Measurements from ENCODE around the gene DMRTC2. TPM values are rescaled to one million over a fixed set of nuclear protein-coding genes. Genes with fewer than 3 reads are reported as not detected.

The DMRTC2 gene
- total and polyA plus RNA-seq, 9 of the 15 experiments (the other 6 are each of a cell fraction or from before 2014, with no cell fraction given): 0.03 TPM; not detected in 8

DNA sequence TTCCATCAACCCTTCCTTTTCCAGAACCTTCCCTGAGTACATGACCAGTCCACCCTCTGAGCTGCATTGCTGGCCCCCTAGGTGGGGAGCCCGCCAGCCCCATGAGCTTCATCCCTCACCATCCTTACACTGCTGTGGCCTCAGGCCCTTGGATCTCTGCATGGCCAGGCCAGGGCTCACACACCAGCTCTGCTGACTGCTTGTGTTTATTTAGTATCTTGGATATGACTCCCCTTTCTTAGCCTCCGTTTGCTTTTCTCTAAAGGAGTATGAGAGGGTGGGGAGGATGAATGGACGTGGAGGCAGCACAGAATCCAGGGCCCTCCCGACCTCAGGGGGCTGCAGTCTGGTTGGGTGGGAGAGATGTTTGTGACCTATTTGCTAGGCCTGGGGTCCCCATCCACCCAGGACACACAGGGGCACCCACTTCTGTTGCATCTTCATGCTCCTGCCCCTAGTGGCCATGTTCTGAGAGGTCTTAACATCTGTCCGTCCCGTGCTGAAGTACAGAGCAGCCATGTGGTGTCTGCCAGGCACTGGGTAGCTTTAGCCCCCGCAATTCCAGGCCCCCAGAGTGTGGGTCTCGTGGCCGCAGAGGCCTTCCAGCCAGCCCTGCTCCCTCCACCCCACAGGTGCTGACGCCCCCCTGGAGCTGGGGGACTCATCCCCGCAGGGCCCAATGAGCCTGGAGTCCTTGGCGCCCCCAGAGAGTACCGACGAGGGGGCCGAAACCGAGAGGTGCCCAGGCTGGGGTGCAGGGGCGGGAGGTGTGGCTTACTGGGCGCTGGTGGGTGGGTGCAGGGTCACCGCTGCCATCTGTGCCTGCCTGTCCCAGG lies 51.1 kb downstream of the DMRTC2 start:
- H3K27me3 ChIP-seq (ENCODE audit: control insufficient read depth in 2 of 2, insufficient read depth in 2 of 2, low read length in 2 of 2): no peaks in the 10 kb centered on the region
- WGBS (ENCODE audit: insufficient coverage, low coverage, missing lambda C conversion rate): 85% methylated on average over 16 of the region's 19 CpGs
- TF ChIP-seq, protein P1, sequence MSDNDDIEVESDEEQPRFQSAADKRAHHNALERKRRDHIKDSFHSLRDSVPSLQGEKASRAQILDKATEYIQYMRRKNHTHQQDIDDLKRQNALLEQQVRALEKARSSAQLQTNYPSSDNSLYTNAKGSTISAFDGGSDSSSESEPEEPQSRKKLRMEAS (CRISPR knock-in tag; IDR thresholded peaks at IDR 0.05): peak; percentile 13; the same call in 1 of the 2 replicates
- TF ChIP-seq MAZ (CRISPR knock-in tag; conservative IDR thresholded peaks at IDR 0.05 in 1 of 2, IDR thresholded peaks at IDR 0.05 in 1 of 2): no peak
- no peak for TF ChIP-seq YBX1 (IDR thresholded peaks at IDR 0.05)
- peak; percentile 56 for TF ChIP-seq POLR2G (IDR thresholded peaks at IDR 0.05; ENCODE audit: low read depth, low read length)
- TF ChIP-seq, protein P2, sequence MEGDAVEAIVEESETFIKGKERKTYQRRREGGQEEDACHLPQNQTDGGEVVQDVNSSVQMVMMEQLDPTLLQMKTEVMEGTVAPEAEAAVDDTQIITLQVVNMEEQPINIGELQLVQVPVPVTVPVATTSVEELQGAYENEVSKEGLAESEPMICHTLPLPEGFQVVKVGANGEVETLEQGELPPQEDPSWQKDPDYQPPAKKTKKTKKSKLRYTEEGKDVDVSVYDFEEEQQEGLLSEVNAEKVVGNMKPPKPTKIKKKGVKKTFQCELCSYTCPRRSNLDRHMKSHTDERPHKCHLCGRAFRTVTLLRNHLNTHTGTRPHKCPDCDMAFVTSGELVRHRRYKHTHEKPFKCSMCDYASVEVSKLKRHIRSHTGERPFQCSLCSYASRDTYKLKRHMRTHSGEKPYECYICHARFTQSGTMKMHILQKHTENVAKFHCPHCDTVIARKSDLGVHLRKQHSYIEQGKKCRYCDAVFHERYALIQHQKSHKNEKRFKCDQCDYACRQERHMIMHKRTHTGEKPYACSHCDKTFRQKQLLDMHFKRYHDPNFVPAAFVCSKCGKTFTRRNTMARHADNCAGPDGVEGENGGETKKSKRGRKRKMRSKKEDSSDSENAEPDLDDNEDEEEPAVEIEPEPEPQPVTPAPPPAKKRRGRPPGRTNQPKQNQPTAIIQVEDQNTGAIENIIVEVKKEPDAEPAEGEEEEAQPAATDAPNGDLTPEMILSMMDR (IDR thresholded peaks at IDR 0.05 in 2 of 3, conservative IDR thresholded peaks at IDR 0.05 in 1 of 3; ENCODE audit: insufficient read depth in 2 of 3, low read depth in 1 of 3, low read length in 3 of 3): peak; percentile 12 to 47 (median 28); a peak in 2 of 6 replicates
- peak; percentile 41; the same call in 1 of the 2 replicates for TF ChIP-seq RBFOX2 (IDR thresholded peaks at IDR 0.05; ENCODE audit: low read depth, low read length)
- peak; percentile 66 for ATAC-seq
- H3K9me1 ChIP-seq (ENCODE audit: control insufficient read depth, insufficient read depth, low read length): no peaks in the 10 kb centered on the region
- H3K4me3 ChIP-seq: no peak overlapping the region
- H3K36me3 ChIP-seq (ENCODE audit: control insufficient read depth, insufficient read depth, low read length): peaks cover 78% of the 10 kb centered on the region
- no peaks in the 10 kb centered on the region for H3K9me3 ChIP-seq (replicated peaks; ENCODE audit: control insufficient read depth, insufficient read depth, low read depth, low read length)
- no peaks in the 10 kb centered on the region for H3K79me2 ChIP-seq (ENCODE audit: control insufficient read depth, insufficient read depth, low read length)
- no peak overlapping the region for H2AFZ ChIP-seq (ENCODE audit: low read depth, low read length)
- DNase-seq (ENCODE audit: extremely low read depth in 1 of 4, low spot score in 3 of 4): no peak
- POLR2A ChIA-PET: interaction anchor here (0.7 kb wide), 2 partner anchors 14 to 457 kb away, joined by 3 read pairs; no protein-coding TSS in a partner anchor
- peak overlapping the region in 1 of 2 experiments; percentile 52; a peak in 1 of 4 replicates for H3K9ac ChIP-seq (ENCODE audit: insufficient read depth in 1 of 2, low read depth in 2 of 2, low read length in 2 of 2)
- H3K4me1 ChIP-seq (replicated peaks in 1 of 2; ENCODE audit: control insufficient read depth in 2 of 2, insufficient read depth in 2 of 2, low read length in 2 of 2): peaks cover 0 to 26% of the 10 kb centered on the region in 2 experiments; a peak in 2 of 5 replicates
- in situ Hi-C loops (cut with MboI) (no loop called here), intact Hi-C loops (cut with micrococcal nuclease) (no loop called here)
- H3K27ac ChIP-seq (ENCODE audit: extremely low read depth, low read depth, low read length): no peak overlapping the region
- H4K20me1 ChIP-seq (replicated peaks; ENCODE audit: control insufficient read depth, insufficient read depth, low read length): no peaks in the 10 kb centered on the region
- H3K4me2 ChIP-seq (ENCODE audit: insufficient read depth, low read length): no peak overlapping the region
- no TSS peak for BruUV-seq (replicated peaks)
- CTCF ChIA-PET (ENCODE audit: low intra/inter-chr PET ratio): no interaction called here
- no peak for FAIRE-seq
